HepG2 (cell line): ENCODE measurements around the gene ZDHHC24. TPM values are rescaled to one million over a fixed set of nuclear protein-coding genes. Genes with fewer than 3 reads are reported as not detected.

Experiments
- ATM ChIP-seq: fragments of 450-650 bp; IDR thresholded peaks from 2 replicates; pipeline ENCODE4 v1.7.1; 2017; ENCODE audit warnings: mild to moderate bottlenecking, borderline replicate concordance
- BHLHE40 ChIP-seq: IDR thresholded peaks from 2 replicates; pipeline ENCODE4 v1.6.1; 2011; ENCODE audit warnings: low read length, improper control_type of control experiment
- GLI4 ChIP-seq: sonication (generic); formaldehyde crosslinking; IDR thresholded peaks from 2 replicates; pipeline ENCODE4 v1.5.1; 2020; ENCODE audit warnings: missing genetic modification reagents, mild to moderate bottlenecking, moderate library complexity, borderline replicate concordance
- HDAC6 ChIP-seq: fragments of 200-600 bp; sonication (generic); IDR thresholded peaks from 2 replicates; pipeline ENCODE4 v1.7.0; 2017; ENCODE audit warnings: mild to moderate bottlenecking, antibody characterized with exemption, low read length, low read depth
- JUND ChIP-seq: sonication (generic); formaldehyde crosslinking; IDR thresholded peaks from 2 replicates; pipeline ENCODE4 v1.8.0; 2022; ENCODE audit warnings: mild to moderate bottlenecking, missing genetic modification reagents
- MED8 ChIP-seq: sonication (generic); formaldehyde crosslinking; IDR thresholded peaks from 2 replicates; pipeline ENCODE4 v1.8.1; 2023; ENCODE audit warnings: mild to moderate bottlenecking, missing genetic modification reagents; ENCODE audit not compliant: insufficient replicate concordance
- NFYC ChIP-seq: IDR thresholded peaks from 2 replicates; pipeline ENCODE4 v1.6.1; 2016; ENCODE audit warnings: missing genetic modification reagents, missing compliant biosample characterization
- SMAD3 ChIP-seq: sonication (generic); formaldehyde crosslinking; IDR thresholded peaks from 2 replicates; pipeline ENCODE4 v1.4.0; 2020; ENCODE audit warnings: missing genetic modification reagents
- THYN1 ChIP-seq: sonication (generic); formaldehyde crosslinking; IDR thresholded peaks from 2 replicates; pipeline ENCODE4 v1.8.1; 2023; ENCODE audit warnings: low read depth, mild to moderate bottlenecking, moderate library complexity, missing genetic modification reagents, borderline replicate concordance
- YY1 ChIP-seq: IDR thresholded peaks from 2 replicates; pipeline ENCODE4 v1.6.1; 2011; ENCODE audit warnings: low read length, low read depth, moderate library complexity, mild to moderate bottlenecking; ENCODE audit not compliant: insufficient read depth, insufficient replicate concordance
- ZBTB38 ChIP-seq: sonication (generic); formaldehyde crosslinking; IDR thresholded peaks from 2 replicates; pipeline ENCODE4 v1.5.1; 2020; ENCODE audit warnings: mild to moderate bottlenecking, missing genetic modification reagents
- ZNF160 ChIP-seq: sonication (generic); formaldehyde crosslinking; IDR thresholded peaks from 2 replicates; pipeline ENCODE4 v1.8.0; 2022; ENCODE audit warnings: mild to moderate bottlenecking, inconsistent platforms, missing genetic modification reagents
- ZNF235 ChIP-seq: sonication (generic); formaldehyde crosslinking; IDR thresholded peaks from 2 replicates; pipeline ENCODE4 v1.8.1; 2023; ENCODE audit warnings: mild to moderate bottlenecking, missing genetic modification reagents, borderline replicate concordance
- ZNF30 ChIP-seq: sonication (generic); formaldehyde crosslinking; IDR thresholded peaks from 2 replicates; pipeline ENCODE4 v1.5.0; 2020; ENCODE audit warnings: mild to moderate bottlenecking, missing genetic modification reagents
- ZNF790 ChIP-seq: sonication (generic); formaldehyde crosslinking; IDR thresholded peaks from 2 replicates; pipeline ENCODE4 v1.8.0; 2022; ENCODE audit warnings: missing genetic modification reagents, mild to moderate bottlenecking, borderline replicate concordance
- polyA plus RNA-seq, 8 experiments: library from polyadenylated mRNA; depleted of rRNA in 3 of 8; stranded (reverse) in 7 of 8; unstranded in 1 of 8; fragments of >200 nt; fragmentation: Illumina TruSeq in 4 of 8; extraction: Trizol in 4 of 8; gene quantifications; 2 replicates each; pipeline versions ENCODE4 v1.2.1 to v1.2.3, GENCODE V29; 2011 to 2016; ENCODE audit warnings: low read depth in 4 of 8, missing spikeins in 1 of 8, mixed read lengths in 1 of 8; ENCODE audit not compliant: insufficient read depth in 1 of 8
- total RNA-seq, 5 experiments: library from RNA; depleted of rRNA; stranded (reverse); fragments of >200 nt; fragmentation: Illumina TruSeq; extraction: Trizol; gene quantifications; 2 replicates each; pipeline ENCODE4 v1.2.3, GENCODE V29; 2016; ENCODE audit warnings: low read depth in 1 of 5
- TF ChIP-seq, protein P1 (sequence below): sonication (generic); formaldehyde crosslinking; IDR thresholded peaks from 2 replicates; pipeline ENCODE4 v1.4.0; 2020; ENCODE audit warnings: missing genetic modification reagents, borderline replicate concordance
- TF ChIP-seq, protein P2 (sequence below): sonication (generic); formaldehyde crosslinking; IDR thresholded peaks from 2 replicates; pipeline ENCODE4 v1.8.1; 2023; ENCODE audit warnings: mild to moderate bottlenecking, moderate library complexity, missing genetic modification reagents
- TF ChIP-seq, protein P3 (sequence below): sonication (generic); formaldehyde crosslinking; IDR thresholded peaks from 2 replicates; pipeline ENCODE4 v1.8.0; 2022; ENCODE audit warnings: mild to moderate bottlenecking, missing genetic modification reagents
- TF ChIP-seq, protein P4 (sequence below): sonication (generic); formaldehyde crosslinking; IDR thresholded peaks from 2 replicates; pipeline ENCODE4 v1.5.0; 2020; ENCODE audit warnings: mild to moderate bottlenecking, missing genetic modification reagents, borderline replicate concordance

Gene ZDHHC24
- total and polyA plus RNA-seq, 2 of the 13 experiments (the other 11 are each of a cell fraction or from before 2014, with no cell fraction given): 4.3 TPM

DNA sequence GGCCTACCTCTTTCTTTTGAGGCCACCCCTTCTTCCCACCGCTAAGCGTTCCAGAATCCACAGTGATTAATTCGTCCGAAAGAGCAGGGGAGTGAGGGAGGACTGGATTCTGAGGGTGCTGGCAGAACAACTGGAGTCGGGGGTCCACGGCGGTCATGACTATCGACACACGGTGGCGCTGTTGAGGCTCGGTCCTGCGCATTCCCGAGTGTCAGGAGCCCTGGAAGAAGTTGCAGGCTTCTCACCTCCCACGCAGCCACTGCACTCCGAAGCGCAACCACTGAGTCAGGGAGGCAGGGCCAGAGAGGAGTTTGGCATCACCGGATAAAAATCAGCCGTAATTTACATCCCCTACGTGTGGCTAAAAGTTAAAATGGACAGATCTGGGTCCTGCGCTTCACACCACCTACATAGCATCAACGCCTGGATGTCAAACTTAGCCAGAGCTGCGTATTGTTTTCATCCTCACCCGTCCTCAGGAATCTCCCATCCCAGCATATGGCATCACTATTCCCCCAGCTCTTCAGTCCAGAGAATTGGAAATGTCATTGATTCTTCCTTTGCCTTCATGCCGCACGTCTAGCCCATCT is 33.3 kb upstream of the ZDHHC24 start (continued):
- TF ChIP-seq, protein P1, sequence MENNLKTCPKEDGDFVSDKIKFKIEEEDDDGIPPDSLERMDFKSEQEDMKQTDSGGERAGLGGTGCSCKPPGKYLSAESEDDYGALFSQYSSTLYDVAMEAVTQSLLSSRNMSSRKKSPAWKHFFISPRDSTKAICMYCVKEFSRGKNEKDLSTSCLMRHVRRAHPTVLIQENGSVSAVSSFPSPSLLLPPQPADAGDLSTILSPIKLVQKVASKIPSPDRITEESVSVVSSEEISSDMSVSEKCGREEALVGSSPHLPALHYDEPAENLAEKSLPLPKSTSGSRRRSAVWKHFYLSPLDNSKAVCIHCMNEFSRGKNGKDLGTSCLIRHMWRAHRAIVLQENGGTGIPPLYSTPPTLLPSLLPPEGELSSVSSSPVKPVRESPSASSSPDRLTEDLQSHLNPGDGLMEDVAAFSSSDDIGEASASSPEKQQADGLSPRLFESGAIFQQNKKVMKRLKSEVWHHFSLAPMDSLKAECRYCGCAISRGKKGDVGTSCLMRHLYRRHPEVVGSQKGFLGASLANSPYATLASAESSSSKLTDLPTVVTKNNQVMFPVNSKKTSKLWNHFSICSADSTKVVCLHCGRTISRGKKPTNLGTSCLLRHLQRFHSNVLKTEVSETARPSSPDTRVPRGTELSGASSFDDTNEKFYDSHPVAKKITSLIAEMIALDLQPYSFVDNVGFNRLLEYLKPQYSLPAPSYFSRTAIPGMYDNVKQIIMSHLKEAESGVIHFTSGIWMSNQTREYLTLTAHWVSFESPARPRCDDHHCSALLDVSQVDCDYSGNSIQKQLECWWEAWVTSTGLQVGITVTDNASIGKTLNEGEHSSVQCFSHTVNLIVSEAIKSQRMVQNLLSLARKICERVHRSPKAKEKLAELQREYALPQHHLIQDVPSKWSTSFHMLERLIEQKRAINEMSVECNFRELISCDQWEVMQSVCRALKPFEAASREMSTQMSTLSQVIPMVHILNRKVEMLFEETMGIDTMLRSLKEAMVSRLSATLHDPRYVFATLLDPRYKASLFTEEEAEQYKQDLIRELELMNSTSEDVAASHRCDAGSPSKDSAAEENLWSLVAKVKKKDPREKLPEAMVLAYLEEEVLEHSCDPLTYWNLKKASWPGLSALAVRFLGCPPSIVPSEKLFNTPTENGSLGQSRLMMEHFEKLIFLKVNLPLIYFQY (CRISPR knock-in tag): 0 out of 2 replicates have a peak, but pooled peaks have one; percentile 31
- TF ChIP-seq MED8 (CRISPR knock-in tag): no peak
- TF ChIP-seq ZNF160 (CRISPR knock-in tag): no peak
- no peak for TF ChIP-seq NFYC (CRISPR knock-in tag)
- no peak for TF ChIP-seq HDAC6
- TF ChIP-seq BHLHE40: no peak
- TF ChIP-seq YY1: peak; percentile 37
- TF ChIP-seq JUND (CRISPR knock-in tag): no peak
- no peak for TF ChIP-seq ATM
- TF ChIP-seq, protein P2, sequence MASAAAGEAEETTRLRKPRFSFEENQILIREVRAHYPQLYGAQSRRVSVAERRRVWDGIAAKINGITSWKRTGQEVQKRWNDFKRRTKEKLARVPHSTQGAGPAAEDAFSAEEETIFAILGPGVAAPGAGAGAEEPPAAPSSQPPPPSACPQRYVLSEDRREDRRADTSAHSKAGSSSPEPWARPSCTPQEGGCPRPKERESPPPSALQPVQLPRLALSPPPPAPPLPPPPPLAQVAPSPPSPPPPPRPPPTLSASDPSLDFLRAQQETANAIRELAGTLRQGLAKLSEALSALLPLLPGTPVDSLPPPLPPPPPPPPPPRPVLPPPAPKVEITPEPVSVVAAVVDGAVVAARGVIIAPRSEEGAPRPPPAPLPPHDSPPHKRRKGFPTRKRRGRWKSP: 0 out of 2 replicates have a peak, but pooled peaks have one; percentile 34
- TF ChIP-seq SMAD3 (CRISPR knock-in tag): 0 out of 2 replicates have a peak, but pooled peaks have one; percentile 34
- TF ChIP-seq ZNF30 (CRISPR knock-in tag): no peak
- TF ChIP-seq ZNF235 (CRISPR knock-in tag): no peak
- TF ChIP-seq ZBTB38 (CRISPR knock-in tag): peak; percentile 16; the same call in 1 of the 2 replicates
- TF ChIP-seq ZNF790 (CRISPR knock-in tag): no peak
- no peak for TF ChIP-seq GLI4
- TF ChIP-seq, protein P3, sequence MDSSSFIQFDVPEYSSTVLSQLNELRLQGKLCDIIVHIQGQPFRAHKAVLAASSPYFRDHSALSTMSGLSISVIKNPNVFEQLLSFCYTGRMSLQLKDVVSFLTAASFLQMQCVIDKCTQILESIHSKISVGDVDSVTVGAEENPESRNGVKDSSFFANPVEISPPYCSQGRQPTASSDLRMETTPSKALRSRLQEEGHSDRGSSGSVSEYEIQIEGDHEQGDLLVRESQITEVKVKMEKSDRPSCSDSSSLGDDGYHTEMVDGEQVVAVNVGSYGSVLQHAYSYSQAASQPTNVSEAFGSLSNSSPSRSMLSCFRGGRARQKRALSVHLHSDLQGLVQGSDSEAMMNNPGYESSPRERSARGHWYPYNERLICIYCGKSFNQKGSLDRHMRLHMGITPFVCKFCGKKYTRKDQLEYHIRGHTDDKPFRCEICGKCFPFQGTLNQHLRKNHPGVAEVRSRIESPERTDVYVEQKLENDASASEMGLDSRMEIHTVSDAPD (CRISPR knock-in tag): no peak
- TF ChIP-seq THYN1: no peak
- TF ChIP-seq, protein P4, sequence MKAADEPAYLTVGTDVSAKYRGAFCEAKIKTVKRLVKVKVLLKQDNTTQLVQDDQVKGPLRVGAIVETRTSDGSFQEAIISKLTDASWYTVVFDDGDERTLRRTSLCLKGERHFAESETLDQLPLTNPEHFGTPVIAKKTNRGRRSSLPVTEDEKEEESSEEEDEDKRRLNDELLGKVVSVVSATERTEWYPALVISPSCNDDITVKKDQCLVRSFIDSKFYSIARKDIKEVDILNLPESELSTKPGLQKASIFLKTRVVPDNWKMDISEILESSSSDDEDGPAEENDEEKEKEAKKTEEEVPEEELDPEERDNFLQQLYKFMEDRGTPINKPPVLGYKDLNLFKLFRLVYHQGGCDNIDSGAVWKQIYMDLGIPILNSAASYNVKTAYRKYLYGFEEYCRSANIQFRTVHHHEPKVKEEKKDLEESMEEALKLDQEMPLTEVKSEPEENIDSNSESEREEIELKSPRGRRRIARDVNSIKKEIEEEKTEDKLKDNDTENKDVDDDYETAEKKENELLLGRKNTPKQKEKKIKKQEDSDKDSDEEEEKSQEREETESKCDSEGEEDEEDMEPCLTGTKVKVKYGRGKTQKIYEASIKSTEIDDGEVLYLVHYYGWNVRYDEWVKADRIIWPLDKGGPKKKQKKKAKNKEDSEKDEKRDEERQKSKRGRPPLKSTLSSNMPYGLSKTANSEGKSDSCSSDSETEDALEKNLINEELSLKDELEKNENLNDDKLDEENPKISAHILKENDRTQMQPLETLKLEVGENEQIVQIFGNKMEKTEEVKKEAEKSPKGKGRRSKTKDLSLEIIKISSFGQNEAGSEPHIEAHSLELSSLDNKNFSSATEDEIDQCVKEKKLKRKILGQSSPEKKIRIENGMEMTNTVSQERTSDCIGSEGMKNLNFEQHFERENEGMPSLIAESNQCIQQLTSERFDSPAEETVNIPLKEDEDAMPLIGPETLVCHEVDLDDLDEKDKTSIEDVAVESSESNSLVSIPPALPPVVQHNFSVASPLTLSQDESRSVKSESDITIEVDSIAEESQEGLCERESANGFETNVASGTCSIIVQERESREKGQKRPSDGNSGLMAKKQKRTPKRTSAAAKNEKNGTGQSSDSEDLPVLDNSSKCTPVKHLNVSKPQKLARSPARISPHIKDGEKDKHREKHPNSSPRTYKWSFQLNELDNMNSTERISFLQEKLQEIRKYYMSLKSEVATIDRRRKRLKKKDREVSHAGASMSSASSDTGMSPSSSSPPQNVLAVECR (CRISPR knock-in tag): peak; percentile 66; the same call in 1 of the 2 replicates
